NOMO-1 treated with DMSO at 0.1 percent for 48 hours (cell line): Measurements from ENCODE around the gene FXR2.

Source experiments
- DNase-seq: peaks from one replicate; lab custom pipeline; 2025; ENCODE audit not compliant: unreplicated experiment; lab: John Stamatoyannopoulos, UW

The FXR2 gene

GRCh38 chr17:7552621-7553051, 62.1 kb downstream of the FXR2 start:
- DNase-seq = peak; percentile 80

- no peak for DNase-seq
Observed at GRCh38 chr17:7551396-7551795, 63.3 kb downstream of the FXR2 start.

GRCh38 chr17:7550344-7550743, 64.4 kb downstream of the FXR2 start:
- DNase-seq = no peak

- DNase-seq = no peak
Observed at GRCh38 chr17:7549401-7550055, 65.2 kb downstream of the FXR2 start.

- DNase-seq = no peak
Observed at GRCh38 chr17:7548585-7549400, 65.9 kb downstream of the FXR2 start, which contains the start of gene TNFSF12. Gene TNFSF12 (plus strand): TSS chr17:7549058. CDS start chr17:7549154, 96 bp downstream.

GRCh38 chr17:7544911-7545310, 69.8 kb downstream of the FXR2 start:
- no peak for DNase-seq
